ENCODE measurements around the gene PANK3.
"Not testable (repeated sequence)": the region's sequence is repeated elsewhere in the genome, so short reads cannot be mapped to it uniquely, and the experiment has no call there.

The PANK3 gene

GRCh38 chr5:168552146-168552545 is 27.0 kb downstream of the PANK3 start:
- DNase-seq (ENCODE audit: low read depth in 2 of 2) = no peak

GRCh38 chr5:168550656-168551055 is 28.5 kb downstream of the PANK3 start:
- no peak for DNase-seq (ENCODE audit: low read depth in 2 of 2)

- DNase-seq (ENCODE audit: low read depth in 2 of 2) = no peak
Observed at GRCh38 chr5:168549554-168549953, 29.6 kb downstream of the PANK3 start.

- DNase-seq (ENCODE audit: low read depth in 2 of 2) = no peak
Observed at GRCh38 chr5:168537176-168537575, 42.0 kb downstream of the PANK3 start.

DNA sequence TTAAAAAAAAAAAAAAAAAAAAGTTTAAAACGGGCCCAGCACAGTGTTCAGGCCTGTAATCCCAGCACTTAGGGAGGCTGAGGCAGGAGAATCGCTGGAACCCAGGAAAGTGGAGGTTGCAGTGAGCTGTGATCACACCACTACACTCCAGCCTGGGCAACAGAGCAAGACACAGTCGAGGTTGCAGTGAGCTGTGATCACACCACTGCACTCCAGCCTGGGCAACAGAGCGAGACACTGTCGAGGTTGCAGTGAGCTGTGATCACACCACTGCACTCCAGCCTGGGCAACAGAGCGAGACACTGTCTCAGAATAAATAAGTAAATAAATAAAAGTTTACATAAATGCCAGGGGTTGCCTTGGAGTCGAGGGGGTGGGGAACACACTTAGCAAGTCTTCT is 44.8 kb downstream of the PANK3 start:
- not testable (repeated sequence) for DNase-seq (ENCODE audit: low read depth in 2 of 2)

- DNase-seq (ENCODE audit: low read depth in 2 of 2) = no peak
Observed at GRCh38 chr5:168531987-168532864, 46.9 kb downstream of the PANK3 start.

GRCh38 chr5:168531191-168531590 is 48.0 kb downstream of the PANK3 start:
- no peak for DNase-seq (ENCODE audit: low read depth in 2 of 2)

GRCh38 chr5:168530621-168531150 is 48.5 kb downstream of the PANK3 start:
- no peak for DNase-seq (ENCODE audit: low read depth in 2 of 2)

- no peak for DNase-seq (ENCODE audit: low read depth in 2 of 2)
Observed at GRCh38 chr5:168529374-168530234, 49.6 kb downstream of the PANK3 start.

DNA sequence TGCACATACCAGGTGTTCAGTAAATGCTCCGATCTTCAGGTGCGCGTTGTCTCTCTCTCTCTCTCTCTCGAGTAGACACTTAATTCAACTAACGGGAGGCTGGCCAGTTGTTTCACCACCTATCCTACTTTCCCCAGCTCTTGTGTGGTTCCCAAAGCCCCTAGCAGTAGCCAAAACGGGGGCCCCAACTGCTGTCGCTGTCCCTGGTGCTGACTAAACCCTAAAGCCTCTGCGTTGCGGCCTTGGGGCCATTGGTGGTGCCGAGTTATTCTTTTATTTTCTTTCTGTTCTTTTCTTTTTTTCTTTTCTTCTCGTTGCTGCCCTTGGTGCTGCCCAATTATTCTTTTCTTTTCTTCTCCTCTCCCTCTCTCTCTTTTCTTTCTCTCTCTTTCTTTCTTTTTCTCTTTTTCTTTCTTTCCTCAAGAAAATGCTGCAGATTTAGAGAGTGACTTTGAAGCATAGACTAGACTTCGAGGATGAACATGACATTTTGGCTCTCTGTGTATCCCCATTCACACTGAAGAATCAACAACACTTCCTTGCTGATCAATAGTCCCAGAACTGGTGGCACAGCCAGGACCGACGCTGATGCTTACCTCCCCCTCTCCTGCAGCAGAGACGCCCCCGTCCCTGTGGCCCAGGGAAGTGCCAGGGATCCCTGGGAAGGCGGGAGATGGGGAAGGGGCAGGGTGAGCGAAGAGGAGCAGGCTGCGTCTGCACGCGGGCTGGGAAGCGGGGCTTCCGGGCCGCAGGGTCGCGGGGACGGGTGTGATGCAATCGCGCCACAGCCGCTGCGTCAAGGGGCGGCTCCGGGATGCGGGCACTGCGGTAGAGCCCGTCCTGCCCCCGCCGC is 50.4 kb downstream of the PANK3 start, which contains the start of gene FBLL1:
FBLL1 (plus strand) TSS at position 785 of the 853 bp plus-strand sequence. CDS start 200 bp downstream, outside the sequence.
- no peak for DNase-seq (ENCODE audit: low read depth in 2 of 2)

GRCh38 chr5:168527756-168528295 is 51.3 kb downstream of the PANK3 start:
- no peak for DNase-seq (ENCODE audit: low read depth in 2 of 2)

GRCh38 chr5:168525856-168526255 is 53.3 kb downstream of the PANK3 start:
- DNase-seq (ENCODE audit: low read depth in 2 of 2) = no peak

DNA sequence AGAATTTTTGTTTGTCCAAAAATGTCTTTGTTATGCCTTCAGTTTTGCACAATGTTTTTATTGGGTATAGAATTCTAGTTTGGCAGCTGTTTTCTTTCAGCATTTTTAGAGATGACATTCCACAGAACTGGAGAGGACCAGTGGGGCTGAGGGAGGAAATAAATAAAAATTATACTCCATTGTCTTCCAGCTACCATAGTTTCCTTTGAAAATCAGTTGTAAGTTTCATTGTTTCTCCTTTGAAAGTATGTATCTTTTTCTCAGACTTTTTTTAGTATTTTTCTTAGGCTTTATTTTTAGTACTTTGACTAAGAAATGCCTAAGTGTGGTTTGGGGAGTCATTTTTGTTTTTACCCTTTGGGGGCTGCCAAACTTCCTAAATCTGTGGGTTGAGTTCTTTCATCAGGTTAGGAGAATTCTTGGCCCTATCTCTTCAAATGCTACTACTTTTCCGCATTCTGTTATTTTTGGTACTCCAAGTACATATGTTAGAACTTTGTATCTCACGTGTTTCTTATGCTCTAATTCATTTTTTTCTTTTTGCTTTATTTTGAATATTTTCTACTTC is 65.2 kb downstream of the PANK3 start:
- no peak for DNase-seq (ENCODE audit: low read depth in 2 of 2)

GRCh38 chr5:168502563-168503237 is 76.5 kb downstream of the PANK3 start:
- no peak for DNase-seq (ENCODE audit: low read depth in 2 of 2)

Data from activated CD8-positive, alpha-beta memory T cell treated with anti-CD3 and anti-CD28 coated beads for 4 hours (primary cell).